Lower lobe of right lung (tissue), 2 donors: ENCODE measurements around the gene DNAH2. TPM values are rescaled to one million over a fixed set of nuclear protein-coding genes. Genes with fewer than 3 reads are reported as not detected.

ENCODE experiments used
- ATAC-seq, 2 donors: fragments of 200-7000 bp; cut with Tn5 transposase; one replicate each; pipeline ENCODE4 v1.9.1; 2020 to 2022; ENCODE audit warnings: mild to moderate bottlenecking in 2 of 2, moderate library complexity in 2 of 2
- DNase-seq: peaks from one replicate; pipeline ENCODE4 v3.0.0-alpha.2; 2020
- H3K27ac ChIP-seq: fragments of 200-600 bp; one replicate; pipeline ENCODE4 v1.8.0; 2022
- H3K27me3 ChIP-seq: fragments of 200-600 bp; one replicate; pipeline ENCODE4 v1.8.0; 2022; ENCODE audit warnings: low read depth
- H3K36me3 ChIP-seq: fragments of 200-600 bp; one replicate; pipeline ENCODE4 v1.8.0; 2022; ENCODE audit warnings: mild to moderate bottlenecking
- H3K4me1 ChIP-seq: fragments of 200-600 bp; one replicate; pipeline ENCODE4 v1.8.0; 2022
- H3K4me3 ChIP-seq: fragments of 200-600 bp; one replicate; pipeline ENCODE4 v1.8.0; 2022; ENCODE audit warnings: mild to moderate bottlenecking
- H3K9me3 ChIP-seq: fragments of 200-600 bp; one replicate; pipeline ENCODE4 v1.8.0; 2022
- intact Hi-C: fragments of 100-400 bp; cut with DNase I; formaldehyde crosslinking; loops from one replicate; pipeline ENCODE4 v1.11.0; 2022
- total RNA-seq: library from RNA; stranded (reverse); fragmentation: NEBNext Ultra II Directional; extraction: Animal tissue kit (Norgen Biotek cat#: 25700); gene quantifications from one replicate; pipeline ENCODE4 v1.2.1, GENCODE V29; 2021
- TF ChIP-seq, protein P1 (sequence below): fragments of 200-600 bp; IDR thresholded peaks from one replicate; pipeline ENCODE4 v1.8.0; 2022; ENCODE audit warnings: antibody characterized with exemption, mild to moderate bottlenecking
- donor health status: DM: no; HTN: yes; CAD: no; lungs with severe emphysema.

Gene DNAH2
- total RNA-seq, 1 donor from 2014 or later = 6.2 TPM

DNA sequence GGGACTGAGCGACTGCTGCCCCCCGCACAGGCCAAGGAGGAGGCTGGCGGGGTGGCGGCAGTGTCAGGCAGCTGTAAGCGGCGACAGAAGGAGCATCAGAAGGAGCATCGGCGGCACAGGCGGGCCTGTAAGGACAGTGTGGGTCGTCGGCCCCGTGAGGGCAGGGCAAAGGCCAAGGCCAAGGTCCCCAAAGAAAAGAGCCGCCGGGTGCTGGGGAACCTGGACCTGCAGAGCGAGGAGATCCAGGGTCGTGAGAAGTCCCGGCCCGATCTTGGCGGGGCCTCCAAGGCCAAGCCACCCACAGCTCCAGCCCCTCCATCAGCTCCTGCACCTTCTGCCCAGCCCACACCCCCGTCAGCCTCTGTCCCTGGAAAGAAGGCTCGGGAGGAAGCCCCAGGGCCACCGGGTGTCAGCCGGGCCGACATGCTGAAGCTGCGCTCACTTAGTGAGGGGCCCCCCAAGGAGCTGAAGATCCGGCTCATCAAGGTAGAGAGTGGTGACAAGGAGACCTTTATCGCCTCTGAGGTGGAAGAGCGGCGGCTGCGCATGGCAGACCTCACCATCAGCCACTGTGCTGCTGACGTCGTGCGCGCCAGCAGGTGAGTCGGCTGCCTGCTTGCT lies 131.7 kb downstream of the DNAH2 start:
- H3K4me3 ChIP-seq = no peak overlapping the region
- no peak overlapping the region for H3K27ac ChIP-seq
- H3K9me3 ChIP-seq = no peaks in the 10 kb centered on the region
- H3K4me1 ChIP-seq = peaks cover 25% of the 10 kb centered on the region
- peak; percentile 50 for DNase-seq
- peaks cover 90% of the 10 kb centered on the region for H3K36me3 ChIP-seq
- H3K27me3 ChIP-seq = no peaks in the 10 kb centered on the region
- intact Hi-C loops = no loop called here
- ATAC-seq = no peak
- TF ChIP-seq, protein P1, sequence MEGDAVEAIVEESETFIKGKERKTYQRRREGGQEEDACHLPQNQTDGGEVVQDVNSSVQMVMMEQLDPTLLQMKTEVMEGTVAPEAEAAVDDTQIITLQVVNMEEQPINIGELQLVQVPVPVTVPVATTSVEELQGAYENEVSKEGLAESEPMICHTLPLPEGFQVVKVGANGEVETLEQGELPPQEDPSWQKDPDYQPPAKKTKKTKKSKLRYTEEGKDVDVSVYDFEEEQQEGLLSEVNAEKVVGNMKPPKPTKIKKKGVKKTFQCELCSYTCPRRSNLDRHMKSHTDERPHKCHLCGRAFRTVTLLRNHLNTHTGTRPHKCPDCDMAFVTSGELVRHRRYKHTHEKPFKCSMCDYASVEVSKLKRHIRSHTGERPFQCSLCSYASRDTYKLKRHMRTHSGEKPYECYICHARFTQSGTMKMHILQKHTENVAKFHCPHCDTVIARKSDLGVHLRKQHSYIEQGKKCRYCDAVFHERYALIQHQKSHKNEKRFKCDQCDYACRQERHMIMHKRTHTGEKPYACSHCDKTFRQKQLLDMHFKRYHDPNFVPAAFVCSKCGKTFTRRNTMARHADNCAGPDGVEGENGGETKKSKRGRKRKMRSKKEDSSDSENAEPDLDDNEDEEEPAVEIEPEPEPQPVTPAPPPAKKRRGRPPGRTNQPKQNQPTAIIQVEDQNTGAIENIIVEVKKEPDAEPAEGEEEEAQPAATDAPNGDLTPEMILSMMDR = no peak

DNA sequence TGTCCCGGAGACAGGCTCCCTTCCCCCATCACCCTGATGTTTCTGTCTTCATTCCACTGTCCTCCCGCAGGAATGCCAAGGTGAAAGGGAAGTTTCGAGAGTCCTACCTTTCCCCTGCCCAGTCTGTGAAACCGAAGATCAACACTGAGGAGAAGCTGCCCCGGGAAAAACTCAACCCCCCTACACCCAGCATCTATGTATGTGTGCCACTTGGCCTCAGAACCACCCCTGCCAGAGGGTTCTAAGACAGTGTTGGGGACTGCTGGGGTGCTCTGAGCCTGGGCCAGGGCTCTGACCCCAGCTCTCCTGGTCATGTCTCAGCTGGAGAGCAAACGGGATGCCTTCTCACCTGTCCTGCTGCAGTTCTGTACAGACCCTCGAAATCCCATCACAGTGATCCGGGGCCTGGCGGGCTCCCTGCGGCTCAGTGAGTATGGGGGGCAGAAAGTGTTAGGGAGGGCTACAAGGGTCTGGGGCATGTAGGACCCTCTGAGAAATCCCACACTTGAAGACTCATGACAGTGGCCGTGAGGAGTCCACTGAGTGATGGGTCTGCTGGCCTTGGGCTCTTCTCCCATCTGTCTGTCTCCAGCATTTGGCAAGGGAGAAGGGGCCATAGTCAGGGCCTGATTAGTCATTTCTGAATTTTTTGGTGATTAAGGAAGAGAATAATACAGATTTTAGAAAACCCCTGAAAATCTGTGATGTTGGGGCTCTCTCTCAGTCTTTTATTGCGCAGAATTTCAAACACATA lies 132.4 kb downstream of the DNAH2 start:
- no peak for DNase-seq
- H3K9me3 ChIP-seq = no peaks in the 10 kb centered on the region
- H3K4me3 ChIP-seq = no peak overlapping the region
- H3K36me3 ChIP-seq = peaks cover 91% of the 10 kb centered on the region
- no peaks in the 10 kb centered on the region for H3K27me3 ChIP-seq
- intact Hi-C loops = no loop called here
- H3K4me1 ChIP-seq = peaks cover 25% of the 10 kb centered on the region
- no peak overlapping the region for H3K27ac ChIP-seq
- TF ChIP-seq, protein P1 = no peak
- ATAC-seq = no peak

DNA sequence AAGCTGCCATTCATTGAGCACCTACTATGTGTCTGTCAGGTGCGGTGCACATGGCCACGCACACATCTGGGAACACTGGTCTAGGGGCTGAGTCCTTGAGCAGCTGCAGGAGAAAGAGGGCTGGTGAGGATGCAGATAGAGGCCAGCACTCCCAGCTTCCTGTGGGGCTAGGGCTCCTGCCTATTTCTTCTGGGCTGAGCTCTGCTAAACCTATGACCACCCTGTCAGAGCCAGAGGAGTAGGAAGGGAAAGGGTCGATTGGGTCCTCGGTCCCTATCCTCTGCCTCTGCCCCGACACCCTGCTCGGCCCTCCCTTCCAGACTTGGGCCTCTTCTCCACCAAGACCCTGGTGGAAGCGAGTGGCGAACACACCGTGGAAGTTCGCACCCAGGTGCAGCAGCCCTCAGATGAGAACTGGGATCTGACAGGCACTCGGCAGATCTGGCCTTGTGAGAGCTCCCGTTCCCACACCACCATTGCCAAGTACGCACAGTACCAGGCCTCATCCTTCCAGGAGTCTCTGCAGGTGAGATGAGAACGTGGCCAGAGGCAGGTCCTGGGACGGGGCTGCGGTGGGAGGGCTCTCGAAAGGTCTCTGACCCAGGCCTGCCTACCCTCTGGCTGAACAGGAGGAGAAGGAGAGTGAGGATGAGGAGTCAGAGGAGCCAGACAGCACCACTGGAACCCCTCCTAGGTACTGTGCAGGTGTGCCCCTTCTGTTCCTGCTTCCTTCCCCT lies 133.3 kb downstream of the DNAH2 start:
- ATAC-seq (no peak), DNase-seq (no peak)
- TF ChIP-seq, protein P1 = no peak
- H3K36me3 ChIP-seq = peaks cover 90% of the 10 kb centered on the region
- H3K4me1 ChIP-seq = peaks cover 25% of the 10 kb centered on the region
- H3K27me3 ChIP-seq = no peaks in the 10 kb centered on the region
- H3K4me3 ChIP-seq = peak overlapping the region; percentile 37
- H3K27ac ChIP-seq = no peak overlapping the region
- intact Hi-C loops = no loop called here
- H3K9me3 ChIP-seq = no peaks in the 10 kb centered on the region

DNA sequence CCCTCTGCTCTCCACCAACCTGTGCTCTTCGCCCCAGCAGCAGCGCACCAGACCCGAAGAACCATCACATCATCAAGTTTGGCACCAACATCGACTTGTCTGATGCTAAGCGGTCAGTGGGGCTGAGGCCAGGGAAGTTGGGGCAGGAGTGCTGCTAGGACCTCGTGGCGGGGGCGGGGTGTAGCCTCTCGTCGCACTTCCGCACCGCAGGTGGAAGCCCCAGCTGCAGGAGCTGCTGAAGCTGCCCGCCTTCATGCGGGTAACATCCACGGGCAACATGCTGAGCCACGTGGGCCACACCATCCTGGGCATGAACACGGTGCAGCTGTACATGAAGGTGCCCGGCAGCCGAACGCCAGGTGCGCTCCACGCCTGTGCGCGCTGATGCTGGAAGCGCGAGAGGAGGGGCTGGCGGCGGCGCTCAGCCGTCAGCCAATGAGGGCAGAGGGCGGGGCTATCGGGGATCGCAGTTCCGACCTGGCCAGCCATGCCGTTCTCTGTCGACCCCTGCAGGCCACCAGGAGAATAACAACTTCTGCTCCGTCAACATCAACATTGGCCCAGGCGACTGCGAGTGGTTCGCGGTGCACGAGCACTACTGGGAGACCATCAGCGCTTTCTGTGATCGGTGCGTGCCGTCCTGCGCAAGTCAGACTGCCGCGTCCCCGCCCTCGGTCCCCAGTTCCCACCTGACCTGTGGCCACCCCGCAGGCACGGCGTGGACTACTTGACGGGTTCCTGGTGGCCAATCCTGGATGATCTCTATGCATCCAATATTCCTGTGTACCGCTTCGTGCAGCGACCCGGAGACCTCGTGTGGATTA lies 134.1 kb downstream of the DNAH2 start:
- TF ChIP-seq, protein P1 = peak; percentile 97
- peaks cover 31% of the 10 kb centered on the region for H3K4me1 ChIP-seq
- DNase-seq (peak; percentile 94), ATAC-seq (peak; percentile 84 to 93)
- no peaks in the 10 kb centered on the region for H3K27me3 ChIP-seq
- peak overlapping the region; percentile 58 for H3K27ac ChIP-seq
- intact Hi-C loops = no loop called here
- H3K9me3 ChIP-seq = no peaks in the 10 kb centered on the region
- H3K4me3 ChIP-seq = peak overlapping the region; percentile 37
- H3K36me3 ChIP-seq = peaks cover 82% of the 10 kb centered on the region

DNA sequence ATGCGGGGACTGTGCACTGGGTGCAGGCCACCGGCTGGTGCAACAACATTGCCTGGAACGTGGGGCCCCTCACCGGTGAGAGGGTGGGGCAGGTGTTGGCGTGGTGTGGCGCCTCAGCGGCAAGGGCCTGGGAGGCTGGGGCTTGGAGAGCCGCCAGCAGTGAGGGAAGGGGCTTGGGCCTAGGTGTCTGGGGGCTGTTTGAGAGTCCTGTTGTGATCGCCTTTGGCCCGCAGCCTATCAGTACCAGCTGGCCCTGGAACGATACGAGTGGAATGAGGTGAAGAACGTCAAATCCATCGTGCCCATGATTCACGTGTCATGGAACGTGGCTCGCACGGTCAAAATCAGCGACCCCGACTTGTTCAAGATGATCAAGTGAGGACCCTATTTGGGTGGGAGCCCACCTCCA lies 134.7 kb downstream of the DNAH2 start:
- H3K4me3 ChIP-seq = peak overlapping the region; percentile 37
- peak; percentile 53 for DNase-seq
- TF ChIP-seq, protein P1 = no peak

More for the DNA sequence above, 134.7 kb downstream of the DNAH2 start:
- Histone ChIP-seq H3K27me3 (no peaks in the 10 kb centered on the region), H3K9me3 (no peaks in the 10 kb centered on the region), H3K36me3 (peaks cover 76% of the 10 kb centered on the region), H3K4me1 (peaks cover 33% of the 10 kb centered on the region), H3K27ac (peak overlapping the region; percentile 58)
- ATAC-seq = no peak
- intact Hi-C loops = no loop called here
